Activated T-helper 1 cell treated with anti-CD3 and anti-CD28 coated beads, Interleukin-12 subunit alpha, Interleukin-12 subunit beta, Interleukin-2, Interleukin-4 antibody, amounts not matched to agents 30 ng/mL and 10 ng/mL and 1 ng/mL, durations not matched to agents 14 hours and 24 hours and 36 hours (primary cell): ENCODE results near the gene BNIP2. TPM values are rescaled to one million over a fixed set of nuclear protein-coding genes. Genes with fewer than 3 reads are reported as not detected.

ENCODE experiments used
- DNase-seq: peaks from one replicate; pipeline ENCODE4 v3.0.0; 2021; ENCODE audit warnings: low spot score
- H3K27ac Mint-ChIP-seq: one replicate; pipeline ENCODE4 v1.8.0; 2021; ENCODE audit warnings: mild to moderate bottlenecking, mixed read lengths
- H3K27me3 Mint-ChIP-seq: one replicate; pipeline ENCODE4 v1.8.0; 2022; ENCODE audit warnings: mild to moderate bottlenecking, moderate library complexity, mixed read lengths; ENCODE audit not compliant: insufficient read depth
- H3K36me3 Mint-ChIP-seq: one replicate; pipeline ENCODE4 v1.8.0; 2021; ENCODE audit warnings: low read depth, mixed read lengths
- H3K4me1 Mint-ChIP-seq: one replicate; pipeline ENCODE4 v1.8.0; 2021; ENCODE audit warnings: low read depth, mixed read lengths
- H3K4me3 Mint-ChIP-seq: one replicate; pipeline ENCODE4 v1.8.0; 2021; ENCODE audit warnings: mild to moderate bottlenecking, moderate library complexity, mixed read lengths
- H3K9me3 Mint-ChIP-seq: one replicate; pipeline ENCODE4 v1.8.0; 2021; ENCODE audit warnings: mixed read lengths
- intact Hi-C: fragments of 100-400 bp; cut with micrococcal nuclease; formaldehyde crosslinking; loops from one replicate; pipeline ENCODE4 v1.15.1; 2024
- total RNA-seq: library from RNA; stranded (reverse); gene quantifications from 2 replicates; pipeline ENCODE4 v1.2.3, GENCODE V29; 2022

The BNIP2 gene
- total RNA-seq, 1 donor from 2014 or later, result 63.5 TPM

DNA sequence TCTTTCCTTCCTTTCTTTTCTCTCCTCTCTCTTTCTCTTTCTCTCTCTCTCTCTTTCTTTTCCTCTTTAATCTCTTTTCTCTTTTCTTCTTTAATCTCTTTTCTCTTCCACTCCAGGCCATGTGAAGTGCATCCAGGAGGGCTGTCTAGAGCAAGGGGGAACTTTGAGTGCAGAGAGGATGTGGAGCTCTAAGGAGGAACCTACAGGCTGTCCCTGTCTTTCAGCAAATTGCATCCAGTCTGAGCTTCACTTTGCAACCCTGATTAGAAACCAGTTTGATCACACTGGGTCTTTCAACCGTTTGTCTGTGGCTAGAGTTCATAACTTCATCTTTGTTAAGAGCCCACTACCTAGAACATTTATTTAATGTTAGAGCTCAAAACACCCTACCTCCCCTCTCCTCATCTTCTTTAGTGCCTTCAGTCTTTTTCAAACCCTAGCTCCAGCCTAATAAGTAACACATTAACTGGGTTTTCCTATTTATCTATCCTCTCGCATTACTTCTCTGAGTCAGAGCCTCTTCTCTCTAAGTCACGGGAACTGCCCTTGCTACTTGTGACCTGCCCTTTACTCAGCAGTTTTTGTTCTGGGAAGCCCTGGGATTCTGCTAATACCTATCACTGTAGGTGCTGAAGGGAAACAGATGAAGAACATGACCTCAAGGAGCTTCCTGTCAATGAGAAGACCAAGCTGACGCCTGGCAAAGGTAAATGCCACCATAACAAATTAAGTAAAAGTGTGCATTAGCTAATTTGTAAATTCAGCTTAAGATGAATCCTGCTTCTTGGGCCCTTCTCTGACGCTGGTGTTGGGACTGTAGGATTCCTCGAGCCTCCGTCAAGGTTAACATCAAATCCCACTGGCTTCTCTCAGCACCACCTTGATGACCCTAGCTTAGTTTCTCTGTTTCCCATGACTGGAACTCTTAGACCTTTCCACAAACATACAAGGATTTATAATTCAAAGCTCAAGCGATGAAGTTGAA, 77.6 kb downstream of the BNIP2 start, which contains the start of gene GCNT3:
GCNT3 (plus strand) TSS at position 508 of the 985 bp plus-strand sequence. CDS start 6,456 bp downstream, outside the sequence.
- Mint-ChIP-seq H3K36me3 (no peaks in the 10 kb centered on the region), H3K27ac (no peak within 1 kb of the TSS), H3K27me3 (peaks cover 19% of the 10 kb centered on the region), H3K4me3 (no peak within 1 kb of the TSS), H3K9me3 (no peaks in the 10 kb centered on the region), H3K4me1 (peaks cover 6% of the 10 kb centered on the region)
- intact Hi-C loops, result no loop called here
- no peak for DNase-seq

DNA sequence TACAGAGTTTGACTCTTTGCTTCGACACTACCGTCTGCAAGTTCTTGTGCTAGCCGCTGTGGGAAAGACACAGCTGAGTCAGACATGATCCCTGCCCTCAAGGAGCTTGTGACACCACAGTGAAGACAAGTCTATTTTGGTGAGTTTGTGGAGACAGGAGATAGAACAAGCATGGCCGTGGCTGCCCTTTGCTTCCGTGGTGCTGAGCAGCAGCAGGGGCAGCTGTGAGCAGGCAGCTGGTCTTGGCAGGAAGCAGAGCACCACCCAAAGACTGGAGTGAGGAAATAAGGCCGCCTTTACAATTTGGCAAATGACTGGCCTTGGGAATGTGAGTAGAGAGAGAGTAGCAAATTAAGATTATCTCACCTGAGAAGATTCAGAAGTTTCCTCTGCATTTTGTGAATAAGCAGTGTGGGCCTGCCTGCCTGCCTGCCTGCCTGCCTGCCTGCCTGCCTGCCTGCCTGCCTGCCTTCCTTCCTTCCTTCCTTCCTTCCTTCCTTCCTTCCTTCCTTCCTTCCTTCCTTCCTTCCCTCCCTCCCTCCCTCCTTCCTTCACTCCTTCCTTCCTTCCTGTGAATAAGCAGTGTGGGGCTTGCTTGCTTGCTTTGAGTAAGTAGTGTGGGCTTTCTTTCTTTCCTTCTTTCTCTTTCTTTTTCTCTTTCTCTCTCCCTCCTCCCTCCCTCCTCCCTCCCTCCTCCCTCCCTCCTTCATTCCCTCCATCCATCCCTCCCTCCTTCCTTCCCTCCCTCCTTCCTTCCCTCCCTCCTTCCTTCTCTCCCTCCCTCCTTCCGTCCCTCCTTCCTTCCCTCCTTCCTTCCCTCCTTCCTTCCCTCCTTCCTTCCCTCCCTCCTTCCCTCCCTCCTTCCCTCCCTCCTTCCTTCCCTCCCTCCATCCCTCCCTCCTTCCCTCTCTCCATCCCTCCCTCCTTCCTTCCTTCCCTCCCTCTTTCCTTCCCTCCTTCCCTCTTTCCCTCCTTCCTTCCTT, 79.1 kb downstream of the BNIP2 start:
- Mint-ChIP-seq H3K4me1 (peaks cover 3% of the 10 kb centered on the region), H3K27me3 (peaks cover 10% of the 10 kb centered on the region), H3K9me3 (no peaks in the 10 kb centered on the region), H3K36me3 (no peaks in the 10 kb centered on the region), H3K4me3 (no peak overlapping the region), H3K27ac (no peak overlapping the region)
- intact Hi-C loops, result no loop called here
- DNase-seq, result no peak

Other genes starting within 250 kb of the BNIP2 start
- not detected in 2 replicates for gene GCNT3, start 77.5 kb downstream of the BNIP2 start, total RNA-seq
- gene GTF2A2, start 31.8 kb downstream of the BNIP2 start, total RNA-seq, result 189 and 197 TPM in 2 replicates